ENCODE data around the gene DPEP1. TPM values are rescaled to one million over a fixed set of nuclear protein-coding genes. Genes with fewer than 3 reads are reported as not detected.

Gene DPEP1
- total RNA-seq, 1 donor from 2014 or later, result 36.3 TPM

GRCh38 chr16:89646270-89646669, 32.8 kb downstream of the DPEP1 start:
- no peaks in the 10 kb centered on the region for H3K27me3 Mint-ChIP-seq
- no peak for TF ChIP-seq CTCF (IDR thresholded peaks at IDR 0.05; ENCODE audit: unreplicated experiment)
- H3K27ac Mint-ChIP-seq, result no peak overlapping the region
- no peaks in the 10 kb centered on the region for H3K4me1 Mint-ChIP-seq (ENCODE audit: low read depth)
- no peak for DNase-seq (ENCODE audit: low spot score, unreplicated experiment)
- H3K36me3 Mint-ChIP-seq (ENCODE audit: insufficient read depth), result peaks cover 11% of the 10 kb centered on the region
- no peak overlapping the region for H3K4me3 Mint-ChIP-seq (ENCODE audit: low read depth)
- H3K9me3 Mint-ChIP-seq (ENCODE audit: low read depth), result no peaks in the 10 kb centered on the region

- TF ChIP-seq CTCF (IDR thresholded peaks at IDR 0.05; ENCODE audit: unreplicated experiment), result no peak
- DNase-seq (ENCODE audit: low spot score, unreplicated experiment), result no peak
- Mint-ChIP-seq H3K4me3 (ENCODE audit: low read depth) (no peak overlapping the region), H3K4me1 (ENCODE audit: low read depth) (no peaks in the 10 kb centered on the region), H3K27me3 (no peaks in the 10 kb centered on the region), H3K9me3 (ENCODE audit: low read depth) (no peaks in the 10 kb centered on the region), H3K36me3 (ENCODE audit: insufficient read depth) (peaks cover 11% of the 10 kb centered on the region), H3K27ac (no peak overlapping the region)
Measured at GRCh38 chr16:89646906-89647305, 33.5 kb downstream of the DPEP1 start.

- Mint-ChIP-seq H3K4me3 (ENCODE audit: low read depth) (no peak overlapping the region), H3K27me3 (no peaks in the 10 kb centered on the region), H3K27ac (no peak overlapping the region), H3K36me3 (ENCODE audit: insufficient read depth) (peaks cover 9% of the 10 kb centered on the region), H3K4me1 (ENCODE audit: low read depth) (no peaks in the 10 kb centered on the region), H3K9me3 (ENCODE audit: low read depth) (no peaks in the 10 kb centered on the region)
- TF ChIP-seq CTCF (IDR thresholded peaks at IDR 0.05; ENCODE audit: unreplicated experiment), result no peak
- DNase-seq (ENCODE audit: low spot score, unreplicated experiment), result no peak
Measured at GRCh38 chr16:89651584-89651983, 38.1 kb downstream of the DPEP1 start.

- DNase-seq (ENCODE audit: low spot score, unreplicated experiment), result no peak
- no peaks in the 10 kb centered on the region for H3K27me3 Mint-ChIP-seq
- H3K4me3 Mint-ChIP-seq (ENCODE audit: low read depth), result peak overlapping the region; percentile 53
- H3K27ac Mint-ChIP-seq, result no peak overlapping the region
- no peaks in the 10 kb centered on the region for H3K9me3 Mint-ChIP-seq (ENCODE audit: low read depth)
- TF ChIP-seq CTCF (IDR thresholded peaks at IDR 0.05; ENCODE audit: unreplicated experiment), result no peak
- H3K36me3 Mint-ChIP-seq (ENCODE audit: insufficient read depth), result peaks cover 12% of the 10 kb centered on the region
- peaks cover 6% of the 10 kb centered on the region for H3K4me1 Mint-ChIP-seq (ENCODE audit: low read depth)
Measured at GRCh38 chr16:89653656-89654295, 40.3 kb downstream of the DPEP1 start.

- Mint-ChIP-seq H3K4me3 (ENCODE audit: low read depth) (peak overlapping the region; percentile 87), H3K27me3 (no peaks in the 10 kb centered on the region), H3K4me1 (ENCODE audit: low read depth) (peaks cover 6% of the 10 kb centered on the region), H3K36me3 (ENCODE audit: insufficient read depth) (peaks cover 13% of the 10 kb centered on the region), H3K27ac (peak overlapping the region; percentile 49), H3K9me3 (ENCODE audit: low read depth) (no peaks in the 10 kb centered on the region)
- no peak for TF ChIP-seq CTCF (IDR thresholded peaks at IDR 0.05; ENCODE audit: unreplicated experiment)
- DNase-seq (ENCODE audit: low spot score, unreplicated experiment), result no peak
Measured at GRCh38 chr16:89655062-89655643, 41.7 kb downstream of the DPEP1 start.

All from progenitor cell of endocrine pancreas (in vitro differentiated cells).